ENCODE data around the gene APPBP2. TPM values are rescaled to one million over a fixed set of nuclear protein-coding genes. Genes with fewer than 3 reads are reported as not detected.

Gene APPBP2
- total RNA-seq, 1 experiment from 2014 or later, result 25.3 TPM

- no peak overlapping the region for H3K4me3 Mint-ChIP-seq (ENCODE audit: unreplicated experiment)
- H3K4me1 ChIP-seq, result no peaks in the 10 kb centered on the region
- H3K27me3 ChIP-seq (replicated peaks; ENCODE audit: control insufficient read depth, insufficient read depth, low read length), result no peaks in the 10 kb centered on the region
- H3K27ac Mint-ChIP-seq (ENCODE audit: unreplicated experiment), result no peak overlapping the region
- no peaks in the 10 kb centered on the region for H3K36me3 Mint-ChIP-seq (ENCODE audit: insufficient read depth, unreplicated experiment)
- DNase-seq, result no peak
- no peaks in the 10 kb centered on the region for H3K36me3 ChIP-seq (ENCODE audit: control insufficient read depth, insufficient read depth, low read length)
- BruUV-seq (replicated peaks), result no TSS peak
- H3K9me3 Mint-ChIP-seq (ENCODE audit: unreplicated experiment), result no peaks in the 10 kb centered on the region
- CTCF ChIA-PET, result interaction anchor here (0.7 kb wide), 1 partner anchor 66 kb away, joined by 4 read pairs; the partner anchor contains the start of gene PPM1D
- POLR2A ChIA-PET, result no interaction called here
- TF ChIP-seq CTCF (IDR thresholded peaks at IDR 0.05; ENCODE audit: insufficient read depth in 1 of 2, low read depth in 1 of 2, low read length in 1 of 2, severe bottlenecking in 1 of 2, unreplicated experiment in 1 of 2), result no peak
- intact Hi-C loops (cut with micrococcal nuclease; ENCODE audit: unreplicated experiment), result no loop called here
- H3K4me3 ChIP-seq (ENCODE audit: low read depth, low read length), result no peak overlapping the region
- peaks cover 7% of the 10 kb centered on the region for H3K4me1 Mint-ChIP-seq (ENCODE audit: low read depth, unreplicated experiment)
- no peaks in the 10 kb centered on the region for H3K27me3 Mint-ChIP-seq (ENCODE audit: insufficient read depth, unreplicated experiment)
- no peaks in the 10 kb centered on the region for H3K9me3 ChIP-seq
These were observed 8.0 kb upstream of the APPBP2 start for GRCh38 chr17:60534010-60534555.

- POLR2A ChIA-PET, result no interaction called here
These were observed 3.8 kb upstream of the APPBP2 start for GRCh38 chr17:60529806-60530205.

GRCh38 chr17:60528828-60529227 is 2.8 kb upstream of the APPBP2 start:
- DNase-seq, result no peak
- Mint-ChIP-seq H3K36me3 (ENCODE audit: insufficient read depth, unreplicated experiment) (peaks cover 15% of the 10 kb centered on the region), H3K4me3 (ENCODE audit: unreplicated experiment) (no peak overlapping the region), H3K27me3 (ENCODE audit: insufficient read depth, unreplicated experiment) (no peaks in the 10 kb centered on the region), H3K27ac (ENCODE audit: unreplicated experiment) (no peak overlapping the region), H3K9me3 (ENCODE audit: unreplicated experiment) (no peaks in the 10 kb centered on the region), H3K4me1 (ENCODE audit: low read depth, unreplicated experiment) (no peaks in the 10 kb centered on the region)
- ChIA-PET POLR2A (no interaction called here), CTCF (no interaction called here)
- peaks cover 8% of the 10 kb centered on the region for H3K4me1 ChIP-seq
- no peak overlapping the region for H3K4me3 ChIP-seq (ENCODE audit: low read depth, low read length)
- no peak for TF ChIP-seq CTCF (IDR thresholded peaks at IDR 0.05; ENCODE audit: insufficient read depth in 1 of 2, low read depth in 1 of 2, low read length in 1 of 2, severe bottlenecking in 1 of 2, unreplicated experiment in 1 of 2)
- H3K27me3 ChIP-seq (replicated peaks; ENCODE audit: control insufficient read depth, insufficient read depth, low read length), result no peaks in the 10 kb centered on the region
- no peaks in the 10 kb centered on the region for H3K9me3 ChIP-seq
- intact Hi-C loops (cut with micrococcal nuclease; ENCODE audit: unreplicated experiment), result no loop called here
- no peaks in the 10 kb centered on the region for H3K36me3 ChIP-seq (ENCODE audit: control insufficient read depth, insufficient read depth, low read length)
- no TSS peak for BruUV-seq (replicated peaks)

More at GRCh38 chr17:60529806-60530205, 3.8 kb upstream of the APPBP2 start:
- no peaks in the 10 kb centered on the region for H3K27me3 ChIP-seq (replicated peaks; ENCODE audit: control insufficient read depth, insufficient read depth, low read length)
- H3K4me3 ChIP-seq (ENCODE audit: low read depth, low read length), result no peak overlapping the region
- no peaks in the 10 kb centered on the region for H3K9me3 ChIP-seq
- Mint-ChIP-seq H3K4me3 (ENCODE audit: unreplicated experiment) (no peak overlapping the region), H3K4me1 (ENCODE audit: low read depth, unreplicated experiment) (peaks cover 7% of the 10 kb centered on the region), H3K27ac (ENCODE audit: unreplicated experiment) (no peak overlapping the region), H3K27me3 (ENCODE audit: insufficient read depth, unreplicated experiment) (no peaks in the 10 kb centered on the region), H3K36me3 (ENCODE audit: insufficient read depth, unreplicated experiment) (peaks cover 15% of the 10 kb centered on the region), H3K9me3 (ENCODE audit: unreplicated experiment) (no peaks in the 10 kb centered on the region)
- CTCF ChIA-PET, result no interaction called here
- BruUV-seq (replicated peaks), result no TSS peak
- intact Hi-C loops (cut with micrococcal nuclease; ENCODE audit: unreplicated experiment), result no loop called here
- no peak for DNase-seq
- TF ChIP-seq CTCF (IDR thresholded peaks at IDR 0.05; ENCODE audit: insufficient read depth in 1 of 2, low read depth in 1 of 2, low read length in 1 of 2, severe bottlenecking in 1 of 2, unreplicated experiment in 1 of 2), result no peak
- peaks cover 4% of the 10 kb centered on the region; the same call in 1 of the 2 replicates for H3K4me1 ChIP-seq
- no peaks in the 10 kb centered on the region for H3K36me3 ChIP-seq (ENCODE audit: control insufficient read depth, insufficient read depth, low read length)

All from Caco-2 (cell line).